C4-2B (cell line): ENCODE measurements around the gene BCR.

Experiments used
- CTCF ChIP-seq: fragments of 450-650 bp; conservative IDR thresholded peaks from 2 replicates; pipeline ENCODE4 v1.5.1; 2017; ENCODE audit warnings: mild to moderate bottlenecking
- ZFX ChIP-seq: fragments of 450-650 bp; IDR thresholded peaks from 2 replicates; pipeline ENCODE4 v1.6.1; 2017

- TF ChIP-seq CTCF (no peak), ZFX (no peak)
Measured at GRCh38 chr22:23192558-23192957, 12.2 kb downstream of the BCR start.
